Measurements from ENCODE around the gene JPT2.

The JPT2 gene

DNA sequence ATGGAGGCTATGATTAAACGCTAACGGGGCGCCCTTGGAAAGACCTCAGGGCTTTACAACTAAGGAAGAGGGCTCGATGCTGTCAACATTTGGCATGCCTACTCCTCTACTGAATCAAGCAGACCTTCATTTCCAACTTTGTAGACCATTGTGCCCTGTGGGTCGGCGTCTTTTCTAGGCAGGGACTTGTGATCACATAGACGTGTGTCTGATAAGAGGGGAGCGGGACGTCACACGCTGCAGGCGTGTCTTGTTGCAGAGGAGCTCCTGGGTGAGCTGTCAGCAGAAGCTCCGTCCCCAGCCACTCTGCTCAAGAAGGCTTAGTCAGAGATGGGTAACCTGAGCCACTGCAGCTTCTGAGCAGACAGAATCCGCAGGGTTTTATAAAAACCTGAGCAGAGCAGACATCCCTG, 30.7 kb downstream of the JPT2 start (continued):
- no peak for TF ChIP-seq YY1 (tag by site-specific recombination; IDR thresholded peaks at IDR 0.05)
- no peak for TF ChIP-seq ZNF501 (tag by site-specific recombination; IDR thresholded peaks at IDR 0.05)
- TF ChIP-seq, protein P1, sequence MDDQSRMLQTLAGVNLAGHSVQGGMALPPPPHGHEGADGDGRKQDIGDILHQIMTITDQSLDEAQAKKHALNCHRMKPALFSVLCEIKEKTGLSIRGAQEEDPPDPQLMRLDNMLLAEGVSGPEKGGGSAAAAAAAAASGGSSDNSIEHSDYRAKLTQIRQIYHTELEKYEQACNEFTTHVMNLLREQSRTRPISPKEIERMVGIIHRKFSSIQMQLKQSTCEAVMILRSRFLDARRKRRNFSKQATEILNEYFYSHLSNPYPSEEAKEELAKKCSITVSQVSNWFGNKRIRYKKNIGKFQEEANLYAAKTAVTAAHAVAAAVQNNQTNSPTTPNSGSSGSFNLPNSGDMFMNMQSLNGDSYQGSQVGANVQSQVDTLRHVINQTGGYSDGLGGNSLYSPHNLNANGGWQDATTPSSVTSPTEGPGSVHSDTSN (CRISPR knock-in tag; IDR thresholded peaks at IDR 0.05): no peak
- TF ChIP-seq ZNF660 (tag by site-specific recombination; IDR thresholded peaks at IDR 0.05): peak; percentile 61; the same call in 1 of the 2 replicates
- no peak for TF ChIP-seq ZNF274 (IDR thresholded peaks at IDR 0.05; ENCODE audit: low read length)
- no peak for TF ChIP-seq ZNF274 (tag by site-specific recombination; IDR thresholded peaks at IDR 0.05; ENCODE audit: borderline replicate concordance)
- TF ChIP-seq, protein P2, sequence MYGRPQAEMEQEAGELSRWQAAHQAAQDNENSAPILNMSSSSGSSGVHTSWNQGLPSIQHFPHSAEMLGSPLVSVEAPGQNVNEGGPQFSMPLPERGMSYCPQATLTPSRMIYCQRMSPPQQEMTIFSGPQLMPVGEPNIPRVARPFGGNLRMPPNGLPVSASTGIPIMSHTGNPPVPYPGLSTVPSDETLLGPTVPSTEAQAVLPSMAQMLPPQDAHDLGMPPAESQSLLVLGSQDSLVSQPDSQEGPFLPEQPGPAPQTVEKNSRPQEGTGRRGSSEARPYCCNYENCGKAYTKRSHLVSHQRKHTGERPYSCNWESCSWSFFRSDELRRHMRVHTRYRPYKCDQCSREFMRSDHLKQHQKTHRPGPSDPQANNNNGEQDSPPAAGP (tag by site-specific recombination; IDR thresholded peaks at IDR 0.05): peak; percentile 49; the same call in 1 of the 2 replicates
- TF ChIP-seq, protein P3, sequence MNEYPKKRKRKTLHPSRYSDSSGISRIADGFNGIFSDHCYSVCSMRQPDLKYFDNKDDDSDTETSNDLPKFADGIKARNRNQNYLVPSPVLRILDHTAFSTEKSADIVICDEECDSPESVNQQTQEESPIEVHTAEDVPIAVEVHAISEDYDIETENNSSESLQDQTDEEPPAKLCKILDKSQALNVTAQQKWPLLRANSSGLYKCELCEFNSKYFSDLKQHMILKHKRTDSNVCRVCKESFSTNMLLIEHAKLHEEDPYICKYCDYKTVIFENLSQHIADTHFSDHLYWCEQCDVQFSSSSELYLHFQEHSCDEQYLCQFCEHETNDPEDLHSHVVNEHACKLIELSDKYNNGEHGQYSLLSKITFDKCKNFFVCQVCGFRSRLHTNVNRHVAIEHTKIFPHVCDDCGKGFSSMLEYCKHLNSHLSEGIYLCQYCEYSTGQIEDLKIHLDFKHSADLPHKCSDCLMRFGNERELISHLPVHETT (tag by site-specific recombination; IDR thresholded peaks at IDR 0.05): peak; percentile 12; the same call in 1 of the 2 replicates
- 0 out of 2 replicates have a peak, but pooled peaks have one; percentile 24 for TF ChIP-seq SP7 (tag by site-specific recombination; IDR thresholded peaks at IDR 0.05)
- no peak for TF ChIP-seq WT1 (tag by site-specific recombination; IDR thresholded peaks at IDR 0.05)
- TF ChIP-seq ZNF791 (tag by site-specific recombination; IDR thresholded peaks at IDR 0.05): no peak
- peak; percentile 77; the same call in 1 of the 2 replicates for TF ChIP-seq ZNF600 (tag by site-specific recombination; IDR thresholded peaks at IDR 0.05)
- TF ChIP-seq HOXA7 (CRISPR knock-in tag; IDR thresholded peaks at IDR 0.05; ENCODE audit: borderline replicate concordance): no peak
- no peak for TF ChIP-seq ZNF391 (tag by site-specific recombination; IDR thresholded peaks at IDR 0.05; ENCODE audit: borderline replicate concordance, low read depth)
- no peak; the same call in 1 of the 2 replicates for TF ChIP-seq KLF9 (tag by site-specific recombination; IDR thresholded peaks at IDR 0.05; ENCODE audit: low read depth)
- TF ChIP-seq ZNF76 (tag by site-specific recombination; IDR thresholded peaks at IDR 0.05; ENCODE audit: borderline replicate concordance, low read depth): no peak
- no peak for TF ChIP-seq ZNF701 (tag by site-specific recombination; IDR thresholded peaks at IDR 0.05)
- TF ChIP-seq ZNF2 (tag by site-specific recombination; IDR thresholded peaks at IDR 0.05): no peak
- TF ChIP-seq ZNF837 (tag by site-specific recombination; IDR thresholded peaks at IDR 0.05): no peak
- peak; percentile 63 for TF ChIP-seq ZBTB21 (tag by site-specific recombination; IDR thresholded peaks at IDR 0.05)
- no peak for TF ChIP-seq ZNF707 (tag by site-specific recombination; IDR thresholded peaks at IDR 0.05)
- TF ChIP-seq, protein P4, sequence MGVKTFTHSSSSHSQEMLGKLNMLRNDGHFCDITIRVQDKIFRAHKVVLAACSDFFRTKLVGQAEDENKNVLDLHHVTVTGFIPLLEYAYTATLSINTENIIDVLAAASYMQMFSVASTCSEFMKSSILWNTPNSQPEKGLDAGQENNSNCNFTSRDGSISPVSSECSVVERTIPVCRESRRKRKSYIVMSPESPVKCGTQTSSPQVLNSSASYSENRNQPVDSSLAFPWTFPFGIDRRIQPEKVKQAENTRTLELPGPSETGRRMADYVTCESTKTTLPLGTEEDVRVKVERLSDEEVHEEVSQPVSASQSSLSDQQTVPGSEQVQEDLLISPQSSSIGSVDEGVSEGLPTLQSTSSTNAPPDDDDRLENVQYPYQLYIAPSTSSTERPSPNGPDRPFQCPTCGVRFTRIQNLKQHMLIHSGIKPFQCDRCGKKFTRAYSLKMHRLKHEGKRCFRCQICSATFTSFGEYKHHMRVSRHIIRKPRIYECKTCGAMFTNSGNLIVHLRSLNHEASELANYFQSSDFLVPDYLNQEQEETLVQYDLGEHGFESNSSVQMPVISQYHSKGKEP (tag by site-specific recombination; IDR thresholded peaks at IDR 0.05): peak; percentile 43; the same call in 1 of the 2 replicates
- TF ChIP-seq, protein P5, sequence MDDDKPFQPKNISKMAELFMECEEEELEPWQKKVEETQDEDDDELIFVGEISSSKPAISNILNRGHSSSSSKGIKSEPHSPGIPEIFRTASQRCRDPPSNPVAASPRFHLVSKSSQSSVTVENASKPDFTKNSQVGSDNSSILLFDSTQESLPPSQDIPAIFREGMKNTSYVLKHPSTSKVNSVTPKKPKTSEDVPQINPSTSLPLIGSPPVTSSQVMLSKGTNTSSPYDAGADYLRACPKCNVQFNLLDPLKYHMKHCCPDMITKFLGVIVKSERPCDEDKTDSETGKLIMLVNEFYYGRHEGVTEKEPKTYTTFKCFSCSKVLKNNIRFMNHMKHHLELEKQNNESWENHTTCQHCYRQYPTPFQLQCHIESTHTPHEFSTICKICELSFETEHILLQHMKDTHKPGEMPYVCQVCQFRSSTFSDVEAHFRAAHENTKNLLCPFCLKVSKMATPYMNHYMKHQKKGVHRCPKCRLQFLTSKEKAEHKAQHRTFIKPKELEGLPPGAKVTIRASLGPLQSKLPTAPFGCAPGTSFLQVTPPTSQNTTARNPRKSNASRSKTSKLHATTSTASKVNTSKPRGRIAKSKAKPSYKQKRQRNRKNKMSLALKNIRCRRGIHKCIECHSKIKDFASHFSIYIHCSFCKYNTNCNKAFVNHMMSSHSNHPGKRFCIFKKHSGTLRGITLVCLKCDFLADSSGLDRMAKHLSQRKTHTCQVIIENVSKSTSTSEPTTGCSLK (tag by site-specific recombination; IDR thresholded peaks at IDR 0.05): no peak
- 0 out of 2 replicates have a peak, but pooled peaks have one; percentile 19 for TF ChIP-seq TRIM28 (IDR thresholded peaks at IDR 0.05; ENCODE audit: borderline replicate concordance, low read length)
- no peak for TF ChIP-seq ZBTB8A (tag by site-specific recombination; IDR thresholded peaks at IDR 0.05)
- no peak for TF ChIP-seq ZNF510 (tag by site-specific recombination; IDR thresholded peaks at IDR 0.05; ENCODE audit: insufficient replicate concordance)
- TF ChIP-seq, protein P6, sequence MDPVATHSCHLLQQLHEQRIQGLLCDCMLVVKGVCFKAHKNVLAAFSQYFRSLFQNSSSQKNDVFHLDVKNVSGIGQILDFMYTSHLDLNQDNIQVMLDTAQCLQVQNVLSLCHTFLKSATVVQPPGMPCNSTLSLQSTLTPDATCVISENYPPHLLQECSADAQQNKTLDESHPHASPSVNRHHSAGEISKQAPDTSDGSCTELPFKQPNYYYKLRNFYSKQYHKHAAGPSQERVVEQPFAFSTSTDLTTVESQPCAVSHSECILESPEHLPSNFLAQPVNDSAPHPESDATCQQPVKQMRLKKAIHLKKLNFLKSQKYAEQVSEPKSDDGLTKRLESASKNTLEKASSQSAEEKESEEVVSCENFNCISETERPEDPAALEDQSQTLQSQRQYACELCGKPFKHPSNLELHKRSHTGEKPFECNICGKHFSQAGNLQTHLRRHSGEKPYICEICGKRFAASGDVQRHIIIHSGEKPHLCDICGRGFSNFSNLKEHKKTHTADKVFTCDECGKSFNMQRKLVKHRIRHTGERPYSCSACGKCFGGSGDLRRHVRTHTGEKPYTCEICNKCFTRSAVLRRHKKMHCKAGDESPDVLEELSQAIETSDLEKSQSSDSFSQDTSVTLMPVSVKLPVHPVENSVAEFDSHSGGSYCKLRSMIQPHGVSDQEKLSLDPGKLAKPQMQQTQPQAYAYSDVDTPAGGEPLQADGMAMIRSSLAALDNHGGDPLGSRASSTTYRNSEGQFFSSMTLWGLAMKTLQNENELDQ (tag by site-specific recombination; IDR thresholded peaks at IDR 0.05; ENCODE audit: low read depth): no peak
- TF ChIP-seq, protein P7, sequence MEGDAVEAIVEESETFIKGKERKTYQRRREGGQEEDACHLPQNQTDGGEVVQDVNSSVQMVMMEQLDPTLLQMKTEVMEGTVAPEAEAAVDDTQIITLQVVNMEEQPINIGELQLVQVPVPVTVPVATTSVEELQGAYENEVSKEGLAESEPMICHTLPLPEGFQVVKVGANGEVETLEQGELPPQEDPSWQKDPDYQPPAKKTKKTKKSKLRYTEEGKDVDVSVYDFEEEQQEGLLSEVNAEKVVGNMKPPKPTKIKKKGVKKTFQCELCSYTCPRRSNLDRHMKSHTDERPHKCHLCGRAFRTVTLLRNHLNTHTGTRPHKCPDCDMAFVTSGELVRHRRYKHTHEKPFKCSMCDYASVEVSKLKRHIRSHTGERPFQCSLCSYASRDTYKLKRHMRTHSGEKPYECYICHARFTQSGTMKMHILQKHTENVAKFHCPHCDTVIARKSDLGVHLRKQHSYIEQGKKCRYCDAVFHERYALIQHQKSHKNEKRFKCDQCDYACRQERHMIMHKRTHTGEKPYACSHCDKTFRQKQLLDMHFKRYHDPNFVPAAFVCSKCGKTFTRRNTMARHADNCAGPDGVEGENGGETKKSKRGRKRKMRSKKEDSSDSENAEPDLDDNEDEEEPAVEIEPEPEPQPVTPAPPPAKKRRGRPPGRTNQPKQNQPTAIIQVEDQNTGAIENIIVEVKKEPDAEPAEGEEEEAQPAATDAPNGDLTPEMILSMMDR (tag by site-specific recombination; IDR thresholded peaks at IDR 0.05): no peak
- TF ChIP-seq ZBTB7A (tag by site-specific recombination; IDR thresholded peaks at IDR 0.05; ENCODE audit: low read depth): no peak
- no peak for TF ChIP-seq ZNF223 (tag by site-specific recombination; IDR thresholded peaks at IDR 0.05)
